ENCODE results near the gene GID8. TPM values are rescaled to one million over a fixed set of nuclear protein-coding genes. Genes with fewer than 3 reads are reported as not detected.
"Not testable (repeated sequence)": the region's sequence is repeated elsewhere in the genome, so short reads cannot be mapped to it uniquely, and the experiment has no call there.

The GID8 gene
- total and polyA plus RNA-seq, 5 donors = 8.9 to 22.1 (median 19.7) TPM

DNA sequence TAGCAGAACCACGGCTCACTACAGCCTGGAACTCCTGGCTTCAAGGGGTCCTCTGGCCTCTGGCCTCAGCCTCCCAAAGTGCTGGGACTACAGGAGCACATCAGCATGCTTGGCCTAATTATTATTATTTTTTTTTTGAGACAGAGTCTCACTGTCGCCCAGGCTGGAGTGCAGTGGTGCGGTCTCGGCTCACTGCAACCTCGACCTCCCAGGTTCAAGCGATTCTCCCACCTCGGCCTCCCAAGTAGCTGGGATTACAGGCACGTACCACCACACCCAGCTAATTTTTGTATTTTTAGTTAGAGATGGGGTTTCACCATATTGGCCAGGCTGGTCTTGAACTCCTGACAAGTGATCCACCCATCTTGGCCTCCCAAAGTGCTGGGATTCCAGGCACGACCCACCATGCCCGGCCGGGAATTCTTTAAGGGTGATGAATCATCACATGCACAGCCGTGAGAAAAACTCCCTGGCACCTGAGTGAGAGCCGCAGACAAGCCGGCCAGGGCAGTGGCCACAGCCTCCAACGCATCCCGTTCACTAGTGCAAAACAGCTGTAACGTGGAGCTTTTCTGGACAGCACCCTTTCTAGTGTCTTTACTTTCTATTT lies 14.8 kb upstream of the GID8 start:
- H3K4me3 ChIP-seq (ENCODE audit: low read length); intact Hi-C loops (cut with DNase I); H3K9me3 ChIP-seq (ENCODE audit: control insufficient read depth, low read length); ATAC-seq; H3K27me3 ChIP-seq (ENCODE audit: control insufficient read depth, insufficient read depth): not testable (repeated sequence)
- H3K4me1 ChIP-seq (ENCODE audit: control insufficient read depth, insufficient read depth, low read length) = peaks cover 14% of the 10 kb centered on the region
- WGBS = 56% methylated on average over 17 of the region's 17 CpGs
- H3K27ac ChIP-seq (ENCODE audit: low read length) = peak overlapping the region; percentile 27
- peak in 2 of 3 donors; percentile 43 to 68 for DNase-seq

DNA sequence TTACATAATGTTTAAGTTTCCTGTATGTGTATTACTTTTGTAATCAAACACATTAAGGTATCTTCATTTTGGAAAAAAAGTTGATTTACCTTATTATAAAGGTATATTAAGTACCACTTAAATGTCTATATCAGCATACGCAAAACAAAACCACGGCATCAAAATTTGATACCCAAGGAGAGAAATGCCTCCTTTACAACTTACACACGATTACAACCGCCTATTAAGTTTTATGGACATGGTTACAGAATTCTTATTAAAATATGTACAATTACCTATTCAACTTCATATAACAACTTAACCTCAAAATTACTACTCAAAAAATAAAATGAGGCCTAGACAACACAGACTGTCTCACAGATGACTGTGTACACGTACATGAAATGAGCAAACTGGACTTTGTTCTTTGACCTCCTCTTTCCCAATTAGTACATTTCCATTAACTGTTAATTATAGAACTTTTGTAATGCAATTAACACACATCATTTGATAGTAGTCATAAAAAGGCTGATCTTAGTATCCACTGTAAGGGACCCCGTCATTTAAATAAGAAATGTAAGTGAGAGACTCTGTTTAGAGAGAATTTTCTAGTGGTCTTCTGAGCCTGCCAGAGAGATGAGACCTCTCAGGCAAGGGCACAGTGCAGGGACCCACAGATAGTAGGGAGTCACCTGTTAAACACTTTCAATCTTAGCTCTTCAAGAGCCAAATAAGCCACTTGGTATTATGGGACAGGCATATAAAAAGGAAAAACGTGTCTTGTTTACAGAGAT lies 14.1 kb upstream of the GID8 start:
- intact Hi-C loops (cut with DNase I) = no loop called here
- no peaks in the 10 kb centered on the region for H3K9me3 ChIP-seq (ENCODE audit: control insufficient read depth, low read length)
- no peak for DNase-seq
- WGBS = 48% methylated on average over 7 of the region's 7 CpGs
- peak overlapping the region; percentile 28 for H3K27ac ChIP-seq (ENCODE audit: low read length)
- no peak overlapping the region for H3K4me3 ChIP-seq (ENCODE audit: low read length)
- H3K4me1 ChIP-seq (ENCODE audit: control insufficient read depth, insufficient read depth, low read length) = peaks cover 13% of the 10 kb centered on the region
- no peak for ATAC-seq
- no peaks in the 10 kb centered on the region for H3K27me3 ChIP-seq (ENCODE audit: control insufficient read depth, insufficient read depth)

DNA sequence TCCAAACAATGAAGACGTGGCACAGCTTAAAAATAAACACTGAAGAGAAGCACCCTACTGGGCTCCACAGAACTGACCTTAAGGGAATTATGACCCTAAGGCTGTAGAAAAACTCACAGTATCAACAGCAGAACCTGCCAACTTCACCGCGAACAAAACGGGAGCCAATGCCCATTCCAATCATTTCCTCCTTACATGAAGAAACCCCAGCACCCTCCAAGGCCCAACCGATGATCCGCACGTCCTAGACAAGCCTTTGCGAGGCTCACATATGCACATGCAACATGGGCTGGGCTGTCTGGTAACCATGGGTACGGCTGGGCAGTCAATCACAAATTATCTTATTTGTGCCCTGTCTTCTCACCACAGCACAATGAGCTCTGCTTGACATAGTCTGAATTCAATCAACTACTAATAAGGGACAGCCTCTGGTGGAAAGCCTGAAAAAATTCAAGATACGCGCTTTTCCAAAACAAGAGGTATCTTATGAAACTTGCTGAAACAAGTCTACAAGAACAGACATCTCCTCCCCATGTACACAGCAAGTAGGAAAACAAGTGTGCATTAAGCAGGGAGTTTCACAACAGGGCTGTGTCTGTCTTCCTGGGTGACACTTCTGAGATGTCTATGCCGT lies 13.4 kb upstream of the GID8 start:
- WGBS = 26% methylated on average over 12 of the region's 12 CpGs
- no peak for ATAC-seq
- peaks cover 13% of the 10 kb centered on the region for H3K4me1 ChIP-seq (ENCODE audit: control insufficient read depth, insufficient read depth, low read length)
- H3K27ac ChIP-seq (ENCODE audit: low read length) = peak overlapping the region; percentile 28
- DNase-seq = no peak
- H3K4me3 ChIP-seq (ENCODE audit: low read length) = peak overlapping the region; percentile 97
- H3K27me3 ChIP-seq (ENCODE audit: control insufficient read depth, insufficient read depth) = no peaks in the 10 kb centered on the region
- intact Hi-C loops (cut with DNase I) = no loop called here
- H3K9me3 ChIP-seq (ENCODE audit: control insufficient read depth, low read length) = no peaks in the 10 kb centered on the region

DNA sequence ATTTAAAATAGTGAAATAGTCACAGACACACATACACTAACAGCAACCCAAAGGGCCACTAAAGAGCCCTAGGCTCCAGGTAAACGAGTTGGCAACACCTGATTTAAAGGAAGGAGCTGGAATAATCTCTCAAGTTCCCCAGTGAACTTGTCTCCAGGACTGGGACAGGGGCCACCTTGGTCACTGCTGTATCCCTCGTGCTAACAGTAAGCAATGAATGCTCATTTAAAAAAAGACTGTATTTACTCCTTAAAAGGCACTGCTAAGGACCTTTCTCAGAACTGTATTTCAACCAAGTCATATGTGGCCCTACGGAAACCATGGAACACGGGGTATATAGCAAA lies 12.9 kb upstream of the GID8 start:
- ATAC-seq (no peak), DNase-seq (no peak)
- Histone ChIP-seq H3K4me1 (ENCODE audit: control insufficient read depth, insufficient read depth, low read length) (peaks cover 13% of the 10 kb centered on the region), H3K27ac (ENCODE audit: low read length) (peak overlapping the region; percentile 100), H3K27me3 (ENCODE audit: control insufficient read depth, insufficient read depth) (no peaks in the 10 kb centered on the region), H3K9me3 (ENCODE audit: control insufficient read depth, low read length) (no peaks in the 10 kb centered on the region), H3K4me3 (ENCODE audit: low read length) (peak overlapping the region; percentile 97)
- WGBS = 2% methylated on average over 4 of the region's 4 CpGs
- intact Hi-C loops (cut with DNase I) = no loop called here

DNA sequence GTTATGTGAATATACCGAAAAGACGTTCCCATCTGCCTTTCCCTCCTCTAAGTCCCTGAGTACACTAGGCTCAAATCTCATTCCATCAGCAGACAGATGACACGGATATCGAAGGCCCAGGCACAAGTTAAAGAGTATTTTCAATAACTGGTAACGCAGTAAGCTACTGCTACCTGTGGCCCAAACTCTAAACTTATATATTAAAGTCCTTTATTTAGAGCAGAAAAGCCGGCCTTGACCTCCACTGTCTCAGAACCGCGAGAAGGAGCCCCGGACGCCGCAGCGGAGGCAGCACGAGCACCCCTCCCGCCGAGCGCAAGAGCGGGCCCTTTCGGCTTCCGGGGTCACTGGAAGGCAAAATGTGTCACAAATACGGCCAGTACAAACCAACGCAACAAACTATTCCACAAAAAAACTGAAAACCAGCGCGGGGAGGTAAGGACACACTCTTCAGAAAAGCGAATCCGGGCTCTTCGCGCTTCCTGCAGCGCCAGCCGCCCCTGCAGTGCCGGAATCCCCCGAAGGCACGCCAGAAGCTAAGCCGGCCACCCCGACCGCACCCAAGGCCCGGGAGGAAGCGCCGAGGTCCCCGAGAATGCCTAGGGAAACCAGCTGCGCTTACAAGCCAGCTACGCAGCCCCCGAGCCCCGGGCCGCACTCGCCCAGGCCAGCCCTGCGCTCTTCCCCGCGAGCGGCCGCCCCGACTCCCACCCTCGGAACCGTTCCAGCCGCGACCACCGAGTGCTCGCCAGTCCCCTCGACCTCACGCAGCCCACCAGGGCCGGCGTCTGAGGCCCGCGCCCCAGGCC lies 12.3 kb upstream of the GID8 start:
- Histone ChIP-seq H3K4me1 (ENCODE audit: control insufficient read depth, insufficient read depth, low read length) (peaks cover 9% of the 10 kb centered on the region), H3K27ac (ENCODE audit: low read length) (peak overlapping the region; percentile 100), H3K27me3 (ENCODE audit: control insufficient read depth, insufficient read depth) (no peaks in the 10 kb centered on the region), H3K9me3 (ENCODE audit: control insufficient read depth, low read length) (no peaks in the 10 kb centered on the region), H3K4me3 (ENCODE audit: low read length) (peak overlapping the region; percentile 97)
- under 1% methylated on average over 63 of the region's 63 CpGs for WGBS
- intact Hi-C loops (cut with DNase I) = no loop called here
- DNase-seq (peak in 2 of 3 donors; percentile 72 to 75), ATAC-seq (peak in 1 of 2 donors; percentile 4)

DNA sequence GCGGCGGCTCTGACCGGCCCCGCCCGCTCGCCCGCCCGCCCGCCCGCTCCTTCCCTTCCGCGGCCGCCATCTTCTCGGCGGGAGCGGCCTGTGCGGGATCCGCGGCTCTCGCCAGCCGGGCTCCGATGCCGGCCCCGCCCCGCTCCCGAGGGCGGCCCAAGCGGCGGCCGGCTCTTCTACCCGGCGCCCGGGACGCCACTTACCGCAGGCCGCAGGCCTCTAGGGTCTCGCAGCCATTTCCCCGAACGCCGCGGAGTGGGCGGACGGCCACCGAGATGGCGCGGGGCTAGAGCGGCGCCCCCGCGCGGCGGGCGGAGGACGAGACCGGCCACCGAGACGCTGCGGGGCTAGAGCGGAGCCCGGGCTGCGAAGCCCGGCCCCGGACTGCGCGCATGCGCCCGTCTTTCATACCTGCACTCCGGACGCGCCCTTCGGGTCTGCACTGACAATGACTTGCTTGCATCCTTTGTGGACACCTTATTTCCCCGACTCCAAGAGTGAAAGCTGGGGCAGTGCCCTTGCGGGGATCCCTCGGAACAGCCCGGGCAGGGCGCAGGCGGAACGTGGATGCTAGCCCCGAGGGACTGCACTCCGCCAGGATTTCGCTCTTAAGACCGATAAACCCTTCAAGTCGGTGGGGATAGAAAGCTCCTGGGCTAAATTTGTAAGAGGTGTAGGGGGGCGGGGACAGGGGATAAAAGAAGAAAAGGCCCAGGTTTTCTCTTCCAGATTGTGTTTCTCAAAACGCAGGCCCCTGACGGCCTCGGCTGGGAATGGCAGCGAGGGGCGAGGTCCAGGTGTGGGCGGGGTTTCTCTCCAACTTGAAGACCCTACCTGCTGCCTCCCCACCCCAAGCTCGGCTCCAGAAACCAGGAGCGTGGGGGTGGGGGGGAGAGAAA lies 11.5 kb upstream of the GID8 start, which contains the start of gene DIDO1:
Gene DIDO1 (minus strand): TSS at position 277 of the 899 bp plus-strand sequence.
- Histone ChIP-seq H3K27ac (ENCODE audit: low read length) (peak within 1 kb of the TSS; percentile 100), H3K4me3 (ENCODE audit: low read length) (peak within 1 kb of the TSS; percentile 97), H3K4me1 (ENCODE audit: control insufficient read depth, insufficient read depth, low read length) (peaks cover 9% of the 10 kb centered on the region), H3K27me3 (ENCODE audit: control insufficient read depth, insufficient read depth) (no peaks in the 10 kb centered on the region), H3K9me3 (ENCODE audit: control insufficient read depth, low read length) (no peaks in the 10 kb centered on the region)
- DNase-seq (peak; percentile 90 to 96 (median 95)), ATAC-seq (peak; percentile 87 to 91)
- under 1% methylated on average over 92 of the region's 92 CpGs for WGBS
- intact Hi-C loops (cut with DNase I) = no loop called here

DNA sequence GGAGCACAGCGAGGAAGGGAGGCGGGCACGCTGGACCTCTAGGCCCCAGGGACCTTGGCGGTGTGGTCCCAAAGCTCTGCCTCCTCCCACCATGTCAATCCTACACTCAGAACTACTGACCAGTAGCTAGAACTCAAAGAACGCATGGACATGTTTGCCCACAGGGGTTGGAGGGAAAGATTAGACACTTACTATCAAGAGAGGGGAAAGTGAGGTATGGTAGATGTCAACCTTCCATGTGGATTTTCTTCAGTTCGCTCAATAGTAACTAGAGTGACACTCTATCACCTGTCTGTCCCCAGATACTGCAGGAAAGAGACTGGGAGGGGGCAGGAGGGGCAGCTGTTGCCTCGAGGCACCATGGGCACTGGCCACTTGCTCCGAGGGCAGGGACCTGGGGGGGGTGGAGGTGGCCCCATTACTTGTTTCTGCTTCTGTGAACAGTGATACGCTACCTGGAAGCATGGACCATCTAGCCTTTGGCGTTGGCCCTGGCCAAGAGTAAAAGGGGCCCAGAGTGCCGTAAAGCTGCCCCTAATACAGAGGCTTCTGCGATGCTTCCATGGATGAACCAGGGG lies 10.7 kb upstream of the GID8 start:
- Histone ChIP-seq H3K9me3 (ENCODE audit: control insufficient read depth, low read length) (no peaks in the 10 kb centered on the region), H3K27me3 (ENCODE audit: control insufficient read depth, insufficient read depth) (no peaks in the 10 kb centered on the region), H3K4me1 (ENCODE audit: control insufficient read depth, insufficient read depth, low read length) (peaks cover 7% of the 10 kb centered on the region), H3K27ac (ENCODE audit: low read length) (no peak overlapping the region), H3K4me3 (ENCODE audit: low read length) (peak overlapping the region; percentile 97)
- WGBS = 67% methylated on average over 12 of the region's 12 CpGs
- intact Hi-C loops (cut with DNase I) = no loop called here
- ATAC-seq (no peak), DNase-seq (peak in 1 of 3 donors; percentile 54)

DNA sequence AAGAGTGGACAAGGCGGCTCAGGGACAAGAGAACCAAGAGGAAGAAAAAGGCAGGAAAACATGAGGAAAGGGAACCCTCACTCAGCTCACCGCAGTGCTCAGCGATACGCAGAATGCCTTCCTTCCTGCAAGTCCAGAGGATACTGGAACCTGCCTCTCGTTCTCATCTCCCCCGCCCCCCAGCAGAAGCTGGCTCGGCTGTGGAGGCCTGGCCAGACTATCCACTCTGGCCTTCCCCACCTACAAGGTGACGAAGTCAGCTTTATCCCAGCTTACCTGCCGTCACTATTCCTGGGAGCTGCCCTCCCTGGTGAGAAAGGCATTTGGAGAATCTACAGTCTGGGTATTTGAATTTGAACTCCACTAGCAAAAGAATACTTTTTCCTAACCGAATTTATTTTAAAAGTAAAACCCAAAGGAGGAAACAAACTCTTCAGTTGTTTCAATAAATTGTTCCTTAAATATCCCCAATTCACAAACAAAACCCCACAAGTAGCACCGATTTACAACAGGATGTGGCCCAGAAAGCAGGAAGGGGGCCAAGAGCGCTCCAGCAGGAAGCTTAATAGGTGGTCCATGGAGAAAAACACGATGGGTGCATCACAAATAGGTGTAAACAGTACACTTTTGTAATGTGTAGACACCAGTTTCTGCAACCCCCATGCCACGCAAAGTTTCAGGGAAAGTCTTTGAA lies 9.6 kb upstream of the GID8 start:
- no peaks in the 10 kb centered on the region for H3K27me3 ChIP-seq (ENCODE audit: control insufficient read depth, insufficient read depth)
- intact Hi-C loops (cut with DNase I) = no loop called here
- peak overlapping the region; percentile 85 for H3K4me3 ChIP-seq (ENCODE audit: low read length)
- whole genome bisulfite sequencing = 46% methylated on average over 14 of the region's 14 CpGs
- H3K27ac ChIP-seq (ENCODE audit: low read length) = peak overlapping the region; percentile 91
- no peak for ATAC-seq
- no peaks in the 10 kb centered on the region for H3K9me3 ChIP-seq (ENCODE audit: control insufficient read depth, low read length)
- peaks cover under 1% of the 10 kb centered on the region for H3K4me1 ChIP-seq (ENCODE audit: control insufficient read depth, insufficient read depth, low read length)
- no peak for DNase-seq

DNA sequence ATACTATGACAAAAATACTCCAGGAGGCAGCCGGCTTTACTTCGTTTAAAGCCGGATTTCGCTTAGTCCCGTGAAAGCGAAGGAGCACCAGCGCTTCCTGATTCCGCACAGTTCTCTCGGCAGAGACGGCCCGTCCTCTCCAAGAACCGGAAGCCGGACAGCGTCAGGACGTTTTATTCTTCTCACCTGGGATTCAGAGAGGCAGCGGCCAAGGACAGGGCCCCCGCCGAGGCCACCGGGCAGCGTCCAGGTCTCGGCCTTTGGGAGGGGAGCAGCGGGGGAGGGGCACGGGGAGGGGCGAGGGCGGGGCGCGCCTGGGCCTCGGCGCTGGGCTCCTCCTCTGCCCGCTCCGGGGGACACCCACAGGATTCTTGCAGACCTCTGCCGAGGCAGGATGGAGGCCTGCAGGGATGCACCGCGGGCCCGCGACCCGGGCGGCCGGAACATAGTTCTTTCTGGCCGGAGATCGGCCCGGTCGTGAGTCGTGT lies 8.9 kb upstream of the GID8 start:
- intact Hi-C loops (cut with DNase I) = no loop called here
- Histone ChIP-seq H3K4me3 (ENCODE audit: low read length) (peak overlapping the region; percentile 85), H3K4me1 (ENCODE audit: control insufficient read depth, insufficient read depth, low read length) (no peaks in the 10 kb centered on the region), H3K27me3 (ENCODE audit: control insufficient read depth, insufficient read depth) (no peaks in the 10 kb centered on the region), H3K9me3 (ENCODE audit: control insufficient read depth, low read length) (no peaks in the 10 kb centered on the region), H3K27ac (ENCODE audit: low read length) (peak overlapping the region; percentile 91)
- ATAC-seq = peak; percentile 76 to 79
- peak; percentile 69 to 90 (median 87) for DNase-seq
- WGBS = 2% methylated on average over 44 of the region's 44 CpGs
